RWPE2 (cell line): ENCODE measurements around the gene ADCY2.

Source experiments
- ATAC-seq: fragments of 200-7000 bp; cut with Tn5 transposase; 3 replicates; pipeline ENCODE4 v1.9.1; 2021; ENCODE audit warnings: low read depth
- DNase-seq: peaks from one replicate; pipeline ENCODE4 v3.0.0-alpha.2; 2020; ENCODE audit warnings: low spot score
- H3K27ac ChIP-seq: fragments of 450-650 bp; 2 replicates; pipeline ENCODE4 v1.5.1; 2017; ENCODE audit warnings: mild to moderate bottlenecking; ENCODE audit not compliant: poor library complexity, severe bottlenecking
- H3K27me3 ChIP-seq: fragments of 250-450 bp; sonication (Bioruptor Pico); 2 replicates; pipeline ENCODE4 v1.5.1; 2021; ENCODE audit warnings: mild to moderate bottlenecking, moderate library complexity; ENCODE audit not compliant: insufficient read depth, poor library complexity, severe bottlenecking
- H3K36me3 ChIP-seq: fragments of 250-450 bp; sonication (Bioruptor Pico); 2 replicates; pipeline ENCODE4 v1.5.1; 2020; ENCODE audit warnings: low read depth, mild to moderate bottlenecking, moderate library complexity
- H3K4me1 ChIP-seq: fragments of 250-450 bp; sonication (Bioruptor Pico); 2 replicates; pipeline ENCODE4 v1.5.1; 2021; ENCODE audit warnings: mild to moderate bottlenecking, moderate library complexity; ENCODE audit not compliant: insufficient read depth, poor library complexity, severe bottlenecking
- H3K4me3 ChIP-seq: fragments of 250-450 bp; sonication (Bioruptor Pico); 2 replicates; pipeline ENCODE4 v1.5.1; 2021; ENCODE audit warnings: mild to moderate bottlenecking, moderate library complexity; ENCODE audit not compliant: severe bottlenecking
- H3K9me3 ChIP-seq: fragments of 250-450 bp; sonication (Bioruptor Pico); 2 replicates; pipeline ENCODE4 v1.5.1; 2021; ENCODE audit warnings: mild to moderate bottlenecking, moderate library complexity; ENCODE audit not compliant: severe bottlenecking
- CTCF ChIP-seq: fragments of 450-650 bp; IDR thresholded peaks from one replicate; pipeline ENCODE4 v1.5.1; 2017; ENCODE audit warnings: mild to moderate bottlenecking, moderate library complexity; ENCODE audit not compliant: poor library complexity, severe bottlenecking

Gene ADCY2

GRCh38 chr5:7671381-7671993 is 275.5 kb downstream of the ADCY2 start:
- H3K4me3 ChIP-seq: no peak overlapping the region
- no peak for ATAC-seq
- H3K27me3 ChIP-seq: no peaks in the 10 kb centered on the region
- peaks cover 2% of the 10 kb centered on the region for H3K9me3 ChIP-seq
- H3K4me1 ChIP-seq: peaks cover 7% of the 10 kb centered on the region
- H3K27ac ChIP-seq: no peak overlapping the region
- no peaks in the 10 kb centered on the region for H3K36me3 ChIP-seq
- no peak for TF ChIP-seq CTCF
- no peak for DNase-seq

- H3K9me3 ChIP-seq: no peaks in the 10 kb centered on the region
- H3K27me3 ChIP-seq: no peaks in the 10 kb centered on the region
- H3K27ac ChIP-seq: no peak overlapping the region
- TF ChIP-seq CTCF: no peak
- no peaks in the 10 kb centered on the region for H3K36me3 ChIP-seq
- DNase-seq (no peak), ATAC-seq (no peak)
- peaks cover 4% of the 10 kb centered on the region for H3K4me1 ChIP-seq
- no peak overlapping the region for H3K4me3 ChIP-seq
Measured at GRCh38 chr5:7673658-7674057, 277.7 kb downstream of the ADCY2 start.

GRCh38 chr5:7676455-7676854 is 280.5 kb downstream of the ADCY2 start:
- TF ChIP-seq CTCF: no peak
- no peaks in the 10 kb centered on the region for H3K9me3 ChIP-seq
- H3K27me3 ChIP-seq: no peaks in the 10 kb centered on the region
- H3K4me1 ChIP-seq: peaks cover 4% of the 10 kb centered on the region
- ATAC-seq (peak; percentile 73), DNase-seq (no peak)
- no peak overlapping the region for H3K4me3 ChIP-seq
- H3K36me3 ChIP-seq: no peaks in the 10 kb centered on the region
- H3K27ac ChIP-seq: peak overlapping the region; percentile 8

GRCh38 chr5:7678030-7678429 is 282.1 kb downstream of the ADCY2 start:
- DNase-seq (no peak), ATAC-seq (no peak)
- Histone ChIP-seq H3K27ac (no peak overlapping the region), H3K36me3 (no peaks in the 10 kb centered on the region), H3K4me3 (no peak overlapping the region), H3K9me3 (no peaks in the 10 kb centered on the region), H3K4me1 (peaks cover 4% of the 10 kb centered on the region), H3K27me3 (no peaks in the 10 kb centered on the region)
- no peak for TF ChIP-seq CTCF

GRCh38 chr5:7679663-7680062 is 283.7 kb downstream of the ADCY2 start:
- Histone ChIP-seq H3K36me3 (no peaks in the 10 kb centered on the region), H3K4me3 (no peak overlapping the region), H3K27ac (no peak overlapping the region), H3K4me1 (peaks cover 4% of the 10 kb centered on the region), H3K27me3 (no peaks in the 10 kb centered on the region), H3K9me3 (no peaks in the 10 kb centered on the region)
- no peak for TF ChIP-seq CTCF
- DNase-seq (no peak), ATAC-seq (no peak)
